OCI-M1 (cell line): ENCODE results near the gene STOML1.
"Not testable (repeated sequence)": the region's sequence is repeated elsewhere in the genome, so short reads cannot be mapped to it uniquely, and the experiment has no call there.

Experiments used
- DNase-seq: peaks from one replicate; lab custom pipeline; 2025; lab: John Stamatoyannopoulos, UW

STOML1 gene

DNA sequence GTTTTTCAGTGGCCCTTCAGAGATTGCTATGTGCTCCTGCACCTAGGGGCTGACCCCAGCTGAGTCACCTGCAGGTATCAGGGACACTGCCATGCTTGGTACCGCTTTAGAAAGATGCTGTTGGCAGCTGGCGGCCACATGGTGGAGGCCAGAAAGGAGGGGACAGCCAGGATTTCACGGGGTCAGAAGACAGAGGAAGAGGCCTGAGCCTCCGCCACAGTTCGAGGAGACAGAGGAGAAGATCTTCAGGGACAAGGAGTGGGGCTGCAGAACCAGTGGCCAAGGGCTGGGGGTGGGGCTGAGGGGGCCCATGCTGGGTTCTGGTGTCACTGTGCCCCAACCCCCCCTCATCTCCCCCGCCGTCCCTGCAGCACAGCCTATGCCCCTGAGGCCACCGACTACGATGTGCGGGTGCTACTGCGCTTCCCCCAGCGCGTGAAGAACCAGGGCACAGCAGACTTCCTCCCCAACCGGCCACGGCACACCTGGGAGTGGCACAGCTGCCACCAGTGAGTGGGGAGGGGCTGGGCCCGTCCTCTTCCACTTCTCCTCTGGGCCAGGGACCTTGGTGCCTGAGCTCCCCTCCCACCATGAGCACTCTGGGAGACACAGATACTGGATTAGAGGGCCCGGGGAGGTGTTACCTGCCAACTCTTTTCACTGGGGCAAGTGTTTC lies 45.9 kb downstream of the STOML1 start:
- no peak for DNase-seq

DNA sequence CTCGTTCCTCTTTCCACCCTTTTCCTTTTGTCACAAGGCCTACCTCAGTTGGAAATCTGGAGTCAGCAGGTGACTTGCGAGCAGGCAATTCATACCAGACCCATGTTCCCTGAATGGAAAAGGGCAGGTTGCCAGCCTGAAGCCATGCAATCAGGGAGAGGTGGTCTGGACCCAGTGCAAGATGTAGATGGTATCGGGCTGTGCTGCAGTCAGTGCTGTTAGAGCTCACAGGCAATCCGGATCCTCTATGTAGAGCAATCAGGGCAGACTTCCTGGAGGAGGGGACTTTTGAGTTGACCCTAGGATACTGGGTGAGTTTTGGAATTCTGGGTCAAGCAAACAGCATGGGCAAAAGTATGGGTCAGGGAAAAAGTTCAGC lies 47.0 kb downstream of the STOML1 start:
- DNase-seq = no peak

DNA sequence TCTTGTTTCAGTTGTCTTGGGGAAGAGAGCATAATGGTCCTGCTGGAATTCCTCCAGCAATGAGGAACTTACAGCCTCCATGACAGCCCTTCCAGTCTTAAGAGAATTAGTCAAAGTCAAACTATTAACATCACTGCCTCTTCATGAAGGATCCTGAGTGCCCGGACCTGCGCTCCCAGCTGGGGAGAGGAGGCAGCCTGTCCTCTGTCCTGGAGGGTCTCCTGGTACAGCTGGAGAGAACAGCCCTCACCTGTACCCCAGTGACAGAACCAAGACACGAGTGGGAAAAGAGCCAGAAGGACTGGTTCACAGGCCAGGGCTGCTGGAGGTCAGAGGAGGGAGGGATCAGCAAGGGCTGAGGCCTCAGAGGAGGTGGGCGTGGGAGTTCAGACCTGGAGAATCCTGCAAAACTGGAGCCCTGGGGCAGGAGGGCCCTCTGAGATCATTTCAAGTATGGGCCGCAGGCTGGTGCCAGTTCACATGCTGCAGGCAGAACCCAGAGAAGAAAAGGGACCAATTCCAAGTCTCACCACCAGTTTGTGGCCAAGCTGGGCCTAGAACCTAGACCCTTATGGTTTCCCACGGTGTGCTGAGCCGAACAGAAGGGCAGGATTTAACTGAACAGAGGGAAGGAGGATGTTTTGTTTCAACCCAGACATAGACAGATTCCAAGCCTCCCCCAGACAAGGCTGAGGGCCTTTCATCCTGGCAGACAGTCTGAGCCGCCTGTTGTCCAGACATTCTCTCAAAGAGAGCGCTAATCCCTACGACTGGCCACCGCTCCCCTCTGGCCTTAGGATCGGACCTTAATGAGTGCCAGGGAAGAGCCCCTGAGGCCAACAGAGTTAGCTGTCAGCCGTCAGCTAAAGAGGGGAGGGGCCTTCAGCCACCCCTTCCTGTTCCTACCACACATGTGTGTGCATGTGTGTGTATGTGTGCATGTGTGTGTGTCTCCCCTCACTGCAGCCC lies 47.6 kb downstream of the STOML1 start:
- no peak for DNase-seq

DNA sequence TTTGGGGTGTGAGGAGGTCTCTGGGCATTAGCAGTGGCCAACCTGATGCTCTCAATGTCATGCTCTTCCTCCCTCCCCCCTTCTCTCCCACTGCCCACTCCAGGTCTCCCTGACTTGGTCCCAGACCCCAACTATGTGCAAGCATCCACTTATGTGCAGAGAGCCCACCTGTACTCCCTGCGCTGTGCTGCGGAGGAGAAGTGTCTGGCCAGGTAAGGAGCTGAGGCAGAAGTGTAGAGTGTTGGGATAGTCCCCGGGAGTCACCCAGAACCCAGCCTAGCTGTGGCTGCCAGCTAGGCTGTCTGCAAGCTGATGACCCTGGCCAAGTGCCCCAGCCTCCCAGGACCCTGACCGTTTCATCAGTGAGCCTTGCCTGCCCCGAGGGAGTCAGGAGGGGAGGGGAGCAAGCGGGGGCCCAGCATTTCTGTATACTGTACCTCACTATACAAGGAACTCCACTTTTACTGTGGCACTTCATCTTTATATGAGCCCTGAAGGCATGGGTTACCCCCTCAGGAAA lies 49.3 kb downstream of the STOML1 start:
- DNase-seq = no peak

DNA sequence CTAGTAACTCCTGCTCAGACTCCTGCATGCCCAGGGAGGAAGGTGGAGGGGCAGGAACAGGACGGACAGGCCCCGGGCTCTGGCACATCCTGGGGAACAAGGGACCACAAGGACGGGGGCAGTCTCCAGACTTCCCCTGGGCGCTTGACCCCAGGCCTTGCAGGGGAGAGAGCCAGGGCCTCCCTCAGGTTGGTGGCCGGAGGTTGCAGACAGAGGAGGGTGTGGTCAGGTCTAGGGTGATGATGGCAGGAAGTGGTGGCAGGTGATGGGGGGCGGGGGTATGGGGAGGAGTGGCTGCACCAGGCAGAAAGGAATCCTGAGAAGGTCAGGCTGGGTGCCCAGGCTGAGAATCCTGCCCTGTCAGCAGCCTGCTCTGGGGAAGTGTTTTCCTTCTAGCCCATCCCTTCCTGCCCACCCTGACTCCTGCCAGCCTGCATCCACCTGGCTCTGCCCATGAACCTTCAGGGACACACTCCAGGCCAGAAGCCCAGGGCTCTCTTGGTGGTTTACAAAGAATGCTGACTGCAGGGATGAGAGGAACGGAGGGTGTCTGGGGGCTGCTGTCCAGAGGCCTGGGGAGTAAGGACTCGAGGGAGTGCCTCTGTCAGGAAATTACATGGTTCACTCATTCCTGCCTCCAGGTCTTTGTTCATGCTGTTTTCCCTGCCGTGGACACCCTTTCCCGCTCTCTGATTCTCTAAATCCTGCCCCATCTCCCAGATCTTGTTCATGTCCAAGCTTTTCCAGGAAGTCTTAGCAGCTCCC lies 50.0 kb downstream of the STOML1 start:
- DNase-seq = no peak

DNA sequence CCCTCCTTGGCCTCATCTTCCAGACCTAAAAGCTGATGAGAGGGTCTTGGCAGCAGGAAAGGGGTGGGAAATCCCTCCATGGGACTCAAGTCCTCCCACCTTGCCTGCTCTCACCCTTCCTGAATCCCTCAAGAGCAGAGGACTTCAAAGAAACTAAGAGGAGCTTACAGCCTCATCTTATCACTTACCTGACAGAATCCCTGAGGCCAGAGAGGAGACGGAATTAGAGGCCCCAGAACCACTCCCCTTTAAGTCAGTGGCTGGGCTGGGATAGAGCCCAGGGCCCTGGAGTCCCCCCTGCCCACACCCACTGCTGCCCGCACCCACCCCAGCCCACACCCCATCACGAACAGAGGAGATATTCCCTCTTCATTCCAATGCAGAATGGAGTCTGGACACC lies 50.6 kb downstream of the STOML1 start:
- no peak for DNase-seq

DNA sequence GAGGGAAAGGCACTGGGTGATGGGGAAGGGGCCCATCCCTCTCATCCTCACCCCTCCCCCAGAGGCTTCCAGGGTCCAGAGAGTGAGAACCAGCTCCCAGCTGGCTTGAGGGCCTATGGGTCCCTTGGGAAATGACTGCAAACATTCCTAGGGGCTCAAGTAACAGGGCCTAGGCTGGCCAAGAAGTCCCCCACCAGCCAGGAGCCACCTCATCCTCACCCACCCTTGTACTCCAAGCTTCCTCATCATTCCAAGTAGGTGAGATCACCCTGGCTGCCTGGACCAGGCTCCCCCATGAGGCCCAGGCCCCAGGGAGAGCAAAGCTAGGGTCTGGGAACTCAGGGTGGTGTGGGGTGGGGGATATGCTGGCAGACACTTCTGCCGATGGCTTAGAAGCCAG lies 51.1 kb downstream of the STOML1 start:
- DNase-seq = no peak

DNA sequence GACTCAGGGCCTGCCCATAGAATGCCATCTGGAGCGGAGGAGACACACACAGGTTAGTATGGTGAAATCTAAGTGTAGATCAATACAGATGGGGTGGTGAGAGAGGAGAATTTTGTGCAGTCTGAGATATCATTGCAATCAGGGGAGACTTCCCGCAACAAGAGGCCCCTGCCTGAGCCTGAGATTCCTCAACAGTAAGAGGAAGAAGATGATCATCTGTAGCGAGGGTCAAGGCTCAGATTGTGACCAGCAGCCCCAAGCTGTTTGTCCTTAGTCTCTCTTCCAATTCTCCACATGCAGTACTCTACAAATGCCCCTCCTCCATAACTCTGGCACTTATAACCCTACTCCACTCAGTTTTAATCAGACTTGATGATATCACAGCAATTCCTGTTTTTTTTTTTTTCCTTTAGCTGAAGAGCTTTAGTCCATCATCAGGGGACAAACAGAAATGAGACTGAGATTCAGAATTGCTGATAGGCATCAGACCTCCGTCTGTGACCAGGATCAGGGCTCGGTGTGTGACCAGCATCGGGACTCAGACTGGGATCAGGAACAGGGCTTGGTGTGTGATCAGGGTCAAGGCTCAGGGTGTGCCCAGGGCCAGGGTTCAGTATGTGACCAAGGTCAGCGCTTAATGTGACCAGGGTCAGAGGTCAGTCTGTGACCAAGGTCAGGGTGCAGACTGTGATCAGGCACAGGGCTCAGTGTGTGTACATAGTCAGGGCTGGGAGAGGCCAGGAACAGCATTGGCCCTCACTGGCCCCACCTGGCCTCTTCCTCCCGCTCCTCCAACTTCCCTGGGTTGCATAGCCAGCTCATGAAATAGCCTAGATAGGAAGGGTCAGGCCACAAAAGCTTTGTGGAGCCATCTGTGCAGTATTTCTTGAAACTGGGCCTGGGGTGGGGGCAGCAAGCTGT lies 51.8 kb downstream of the STOML1 start:
- DNase-seq = no peak

DNA sequence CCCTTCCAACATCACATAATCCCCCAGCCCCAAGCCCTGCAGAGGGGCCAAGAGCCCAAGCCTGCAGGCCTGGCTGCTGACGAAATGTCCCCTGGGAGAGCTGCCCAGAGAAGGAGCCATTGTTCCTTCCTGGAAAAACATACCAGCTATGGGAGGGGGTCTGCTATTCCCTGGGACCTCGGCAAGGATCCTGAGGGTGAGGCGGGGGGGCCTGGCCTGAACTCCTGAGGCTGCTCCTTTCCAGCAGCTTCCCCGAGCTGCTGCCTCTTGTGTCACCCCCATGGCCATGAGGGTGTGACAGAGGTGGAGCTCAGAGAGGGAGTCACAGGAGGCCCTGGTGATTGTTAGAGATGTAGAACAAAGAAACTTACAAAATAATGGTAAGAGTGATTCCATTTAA lies 53.0 kb downstream of the STOML1 start:
- no peak for DNase-seq

DNA sequence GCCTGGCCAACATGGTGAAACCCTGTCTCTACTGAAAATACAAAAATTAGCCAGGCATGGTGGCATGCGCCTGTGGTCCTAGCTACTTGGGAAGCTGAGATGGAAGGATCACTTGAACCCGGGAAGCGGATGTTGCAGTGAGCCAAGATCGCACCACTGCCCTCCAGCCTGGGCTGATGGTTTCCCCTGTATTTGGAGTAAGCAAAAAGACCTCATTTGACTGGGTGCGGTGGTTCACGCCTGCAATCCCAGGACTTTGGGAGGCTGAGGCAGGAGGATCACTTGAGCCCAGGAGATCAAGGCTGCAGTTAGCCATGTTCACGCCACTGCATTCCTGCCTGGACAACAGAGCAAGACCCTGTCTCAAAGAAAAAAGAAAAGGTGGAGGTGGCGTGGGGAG lies 53.6 kb downstream of the STOML1 start:
- DNase-seq = not testable (repeated sequence)

DNA sequence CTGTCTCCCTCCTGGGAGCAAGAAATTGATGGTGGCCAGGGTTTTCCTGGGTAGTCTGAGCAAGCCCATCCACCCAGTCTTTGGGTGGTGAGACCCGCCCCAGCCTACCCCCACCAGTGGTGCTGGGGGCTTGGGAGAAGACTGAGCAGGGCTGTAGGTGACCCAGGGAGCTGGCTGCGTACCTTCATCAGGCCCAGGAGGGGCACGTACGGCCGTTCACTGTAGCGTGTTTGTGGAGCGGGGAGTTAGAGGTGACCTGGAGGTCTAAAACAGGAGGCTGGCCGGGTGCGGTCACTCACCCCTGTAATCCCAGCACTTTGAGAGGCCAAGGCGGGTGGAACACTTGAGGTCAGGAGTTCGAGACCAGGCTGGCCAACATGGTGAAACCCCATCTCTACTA lies 54.4 kb downstream of the STOML1 start:
- DNase-seq = no peak

DNA sequence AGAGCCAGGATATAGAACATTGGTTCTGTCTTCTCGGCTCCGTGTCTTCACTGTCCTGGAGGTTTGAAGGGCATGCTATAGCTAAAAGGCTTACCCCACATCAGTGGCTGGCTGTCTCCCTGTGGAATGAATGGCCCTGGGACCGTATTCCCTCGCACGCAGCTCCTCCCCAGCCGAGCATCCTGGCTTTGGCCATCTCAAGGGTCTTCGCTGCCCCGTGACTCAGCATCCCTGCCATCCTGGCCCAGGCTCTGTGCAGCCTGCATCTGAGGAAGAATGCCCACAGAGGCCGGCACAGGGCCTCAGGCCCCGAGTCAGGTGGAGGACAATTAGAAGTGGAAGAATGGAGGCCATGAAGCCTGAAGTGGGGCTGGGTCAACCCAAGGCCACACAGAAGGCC lies 54.8 kb downstream of the STOML1 start:
- DNase-seq = no peak

DNA sequence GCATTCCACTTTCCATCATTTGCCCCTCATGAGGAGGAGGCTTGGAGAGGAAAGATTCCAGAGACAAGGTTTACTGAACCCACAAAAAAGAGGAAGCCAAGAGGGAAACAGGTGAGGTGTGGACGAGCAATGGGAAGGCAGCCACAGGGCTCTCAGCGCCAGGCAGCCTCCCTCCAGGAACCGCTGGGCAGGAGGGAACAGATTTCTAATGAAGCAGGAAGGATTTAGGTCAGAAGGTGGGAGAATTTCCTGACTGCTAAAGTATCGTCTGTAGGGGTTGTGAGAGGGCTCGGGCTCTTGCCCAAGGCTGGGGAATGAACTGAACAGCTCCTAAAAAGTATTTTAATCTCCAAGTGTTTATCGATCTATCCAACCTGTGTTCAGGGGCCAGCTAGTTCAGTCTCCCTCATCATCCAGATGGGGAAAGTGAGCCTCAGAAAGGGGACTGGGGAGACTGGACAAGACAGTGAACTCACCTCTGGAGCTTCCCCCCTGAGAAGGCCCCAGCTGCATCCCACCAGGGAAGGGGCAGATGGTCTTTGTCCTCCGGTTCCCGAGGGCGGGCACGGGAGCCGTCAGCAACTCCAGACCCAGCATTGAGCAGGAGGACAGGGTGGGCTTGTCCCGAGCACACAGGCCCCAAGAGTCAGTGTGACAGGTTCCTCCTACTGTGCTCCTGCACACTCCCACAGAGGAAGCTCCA lies 55.4 kb downstream of the STOML1 start:
- DNase-seq = no peak

DNA sequence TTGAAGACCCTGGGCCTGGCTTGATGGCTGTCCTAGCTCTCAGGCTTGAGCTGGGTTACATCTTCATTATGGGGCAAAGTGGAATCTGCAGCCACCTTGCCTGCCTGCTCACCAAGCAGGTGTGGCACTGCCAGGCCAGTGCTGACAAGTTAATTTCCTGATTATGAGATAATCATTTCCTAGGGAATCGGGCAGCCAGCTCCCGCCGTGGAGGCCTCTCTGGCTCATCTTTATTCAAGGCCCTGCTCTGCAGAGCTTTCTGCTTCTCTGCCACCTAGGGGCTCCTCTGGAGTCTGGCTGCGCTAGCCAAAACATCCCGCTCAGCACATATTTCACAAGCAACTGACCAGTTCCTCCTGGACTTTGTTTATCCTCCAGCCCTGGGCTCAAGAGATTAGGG lies 55.9 kb downstream of the STOML1 start:
- no peak for DNase-seq

DNA sequence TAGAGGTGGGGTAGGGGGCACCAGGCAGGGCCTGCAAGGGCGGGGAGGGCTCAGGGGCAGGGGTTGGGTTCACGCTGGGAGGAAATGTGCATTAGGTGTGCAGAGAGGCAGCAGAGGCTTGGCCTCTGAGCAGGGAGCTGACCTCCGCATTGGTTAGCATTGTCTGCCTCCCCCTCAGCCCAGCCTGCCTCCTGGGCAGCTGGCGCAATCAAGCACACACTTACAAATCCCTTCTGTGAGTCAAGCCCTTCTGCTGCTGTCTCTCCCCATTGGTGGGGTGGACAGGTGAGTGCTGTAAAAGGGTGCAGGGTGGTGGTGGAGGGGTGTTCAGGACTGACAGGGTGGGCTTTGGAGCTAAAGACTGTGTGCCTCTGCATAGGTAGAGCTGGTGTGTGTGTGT lies 56.5 kb downstream of the STOML1 start:
- DNase-seq = no peak

DNA sequence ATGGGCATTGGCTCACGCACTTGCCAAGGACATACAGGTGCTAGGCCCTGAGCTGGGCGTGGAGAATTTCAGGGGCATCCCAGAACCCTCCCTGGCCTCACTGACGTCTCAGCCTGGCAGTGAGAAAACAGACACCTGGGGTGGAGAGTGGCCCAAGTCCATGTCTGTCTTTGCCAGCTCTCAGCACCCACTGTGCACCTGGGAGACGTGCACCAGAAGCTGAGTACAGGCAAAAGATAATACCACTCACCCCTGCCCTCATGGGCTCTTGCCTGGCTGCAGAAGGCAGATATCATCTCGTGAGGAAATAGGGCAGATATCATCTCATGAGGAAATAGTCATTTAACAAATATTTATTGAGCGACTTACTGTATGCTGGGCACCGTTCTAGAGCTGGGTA lies 57.8 kb downstream of the STOML1 start:
- no peak for DNase-seq

DNA sequence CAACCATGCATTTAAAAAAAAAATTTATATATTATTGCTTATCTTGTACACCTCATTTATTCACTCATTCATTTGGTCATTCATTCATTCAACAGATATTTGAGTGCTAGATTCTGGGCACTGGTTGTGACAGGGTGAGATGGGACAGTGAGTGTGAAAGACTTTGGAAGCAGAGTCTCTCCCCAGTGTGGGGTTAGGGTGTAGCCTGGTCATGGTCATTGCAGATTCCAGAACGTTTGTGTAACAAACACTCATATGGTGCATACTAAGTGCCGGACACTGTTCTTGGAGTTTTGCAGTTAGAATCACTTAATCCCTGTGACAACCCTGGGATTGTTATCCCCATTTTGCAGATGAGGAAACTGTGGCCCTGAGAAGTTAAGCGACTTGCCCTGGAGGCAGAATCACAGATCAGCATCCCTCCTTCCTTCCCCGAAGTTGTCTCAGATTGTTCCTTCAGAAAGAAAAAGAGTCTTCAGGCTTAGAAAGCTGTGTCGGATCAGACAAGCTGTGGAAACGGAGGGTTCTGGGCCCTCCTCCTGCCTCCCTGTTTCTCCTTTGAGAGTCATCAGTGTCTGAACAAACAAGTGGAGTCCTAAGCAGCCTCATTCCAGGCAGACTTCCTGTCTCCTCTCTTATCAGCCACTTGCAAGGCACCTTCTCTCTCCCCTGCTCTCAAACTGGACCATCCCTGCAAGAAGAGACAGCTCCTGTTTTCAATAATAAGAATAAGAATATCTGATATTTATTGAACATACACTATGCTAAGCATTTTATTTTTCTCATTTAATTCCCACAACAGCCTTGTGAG lies 59.5 kb downstream of the STOML1 start:
- DNase-seq = no peak

DNA sequence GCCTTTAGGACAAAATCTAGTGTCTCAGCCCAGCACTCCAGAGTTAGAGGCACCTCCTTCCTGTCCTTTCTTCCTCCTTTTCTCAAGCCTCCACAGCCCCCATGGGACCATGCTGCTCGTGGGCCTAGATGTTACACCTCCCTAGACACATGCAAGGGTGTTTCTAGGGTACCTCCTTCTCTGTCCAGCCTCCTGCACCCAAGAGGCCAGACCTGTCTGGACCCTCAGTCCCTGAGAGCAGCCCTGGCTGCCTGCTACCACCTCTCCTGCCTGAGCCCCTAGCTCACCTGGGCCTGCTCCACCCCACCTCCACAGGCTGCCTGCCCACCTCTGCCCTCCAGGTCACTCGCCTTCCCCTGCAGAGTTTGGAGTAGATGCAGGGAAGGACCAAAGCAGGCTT lies 60.7 kb downstream of the STOML1 start:
- no peak for DNase-seq

DNA sequence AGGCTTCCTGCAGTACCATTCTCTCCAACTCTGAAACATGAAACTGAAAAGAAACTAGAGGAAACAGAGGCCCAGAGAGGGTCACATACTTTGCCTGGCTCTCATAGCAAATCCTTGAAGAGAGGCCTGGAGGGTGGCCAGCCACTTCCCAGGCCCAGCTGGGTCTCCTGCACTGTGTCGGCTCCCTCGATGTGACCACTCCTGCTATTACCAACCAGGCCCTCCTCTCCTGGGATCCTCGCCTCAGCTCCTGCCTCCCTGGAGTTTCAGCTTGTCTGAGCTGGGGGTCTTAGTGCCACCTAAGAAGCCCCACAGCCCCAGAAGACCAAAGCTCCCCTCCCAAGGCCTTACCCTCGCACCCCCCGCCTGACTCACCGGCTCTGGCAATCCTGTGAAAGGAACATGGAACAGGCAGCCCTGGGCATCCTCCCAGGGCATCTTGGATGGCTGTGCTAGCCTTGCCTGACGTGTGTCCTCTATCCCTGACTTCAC lies 61.3 kb downstream of the STOML1 start:
- no peak for DNase-seq

DNA sequence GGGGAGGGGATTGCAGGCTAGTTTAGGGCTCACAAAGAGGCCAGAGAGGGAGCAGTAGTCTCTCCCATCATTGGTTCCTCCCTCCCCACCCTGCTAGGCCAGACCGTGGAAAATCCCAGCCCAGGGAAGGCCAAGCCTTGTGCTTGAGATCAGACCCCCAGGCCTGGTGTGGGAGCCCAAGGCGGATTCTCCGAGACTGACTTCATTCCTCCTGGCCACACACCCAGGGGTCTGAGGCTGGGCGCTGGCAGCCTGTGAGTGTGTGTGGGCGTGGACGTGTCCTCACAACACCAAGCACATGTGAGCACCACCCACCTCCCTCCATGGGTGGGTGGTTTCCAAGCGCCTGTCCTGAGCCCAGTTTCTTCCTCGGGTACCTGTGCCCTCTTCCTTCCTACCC lies 61.7 kb downstream of the STOML1 start:
- no peak for DNase-seq
